PC-9 (cell line): ENCODE measurements around the gene SLC25A25. TPM values are rescaled to one million over a fixed set of nuclear protein-coding genes. Genes with fewer than 3 reads are reported as not detected.

Source experiments
- BruUV-seq: library from RNA; stranded (reverse); fragments of 400-500 nt; replicated peaks from 2 replicates; lab custom pipeline; 2021; lab: Mats Ljungman, UMichigan
- CTCF ChIA-PET: fragments of 300-600 bp; sonication (Branson Sonifier 250); formaldehyde crosslinking; loops from one replicate; lab custom pipeline; 2022; ENCODE audit warnings: antibody characterized with exemption; lab: Charles Lee
- POLR2A ChIA-PET: fragments of 300-600 bp; sonication (Branson Sonifier 250); formaldehyde crosslinking; loops from one replicate; lab custom pipeline; 2022; ENCODE audit warnings: antibody characterized with exemption; ENCODE audit not compliant: unreplicated experiment; lab: Charles Lee
- DNase-seq, 2 experiments: peaks; one replicate each; pipeline versions ENCODE4 v3.0.0 to v3.0.0-alpha.2; 2015 to 2022; ENCODE audit warnings: mixed read lengths in 1 of 2
- H2AFZ ChIP-seq: fragments of 200-600 bp; sonication (generic); 2 replicates; pipeline ENCODE4 v1.8.1; 2017; ENCODE audit warnings: antibody characterized with exemption
- H3F3A ChIP-seq: fragments of 200-600 bp; sonication (generic); 2 replicates; pipeline ENCODE4 v1.8.1; 2017; ENCODE audit warnings: antibody characterized with exemption, mild to moderate bottlenecking, low read depth; ENCODE audit not compliant: insufficient read depth
- H3K27ac ChIP-seq: fragments of 200-600 bp; sonication (generic); 2 replicates; pipeline ENCODE4 v1.6.1; 2016; ENCODE audit warnings: mixed run types
- H3K27me3 ChIP-seq: fragments of 200-600 bp; sonication (generic); 2 replicates; pipeline ENCODE4 v1.6.1; 2016; ENCODE audit warnings: low read depth, mixed run types; ENCODE audit not compliant: insufficient read depth
- H3K36me3 ChIP-seq: fragments of 200-600 bp; sonication (generic); 2 replicates; pipeline ENCODE4 v1.6.1; 2016; ENCODE audit warnings: low read depth, mixed run types
- H3K4me1 ChIP-seq: fragments of 200-600 bp; sonication (generic); replicated peaks from 2 replicates; pipeline ENCODE4 v1.6.1; 2016; ENCODE audit warnings: mixed run types; ENCODE audit not compliant: insufficient read depth
- H3K4me2 ChIP-seq: fragments of 200-600 bp; sonication (generic); 2 replicates; pipeline ENCODE4 v1.6.1; 2017; ENCODE audit warnings: mixed run types
- H3K4me3 ChIP-seq: fragments of 200-600 bp; sonication (generic); 2 replicates; pipeline ENCODE4 v1.6.1; 2016; ENCODE audit warnings: mixed run types
- H3K79me2 ChIP-seq: fragments of 200-600 bp; sonication (generic); 2 replicates; pipeline ENCODE4 v1.6.1; 2017; ENCODE audit warnings: low read depth, mixed run types
- H3K9me2 ChIP-seq: fragments of 200-600 bp; sonication (generic); 2 replicates; pipeline ENCODE4 v1.8.1; 2017; ENCODE audit warnings: mild to moderate bottlenecking; ENCODE audit not compliant: insufficient read depth
- H3K9me3 ChIP-seq: fragments of 200-600 bp; sonication (generic); 2 replicates; pipeline ENCODE4 v1.8.1; 2016; ENCODE audit warnings: low read depth; ENCODE audit not compliant: insufficient read depth
- H4K20me1 ChIP-seq: fragments of 200-600 bp; sonication (generic); 2 replicates; pipeline ENCODE4 v1.8.1; 2017; ENCODE audit not compliant: insufficient read depth
- CTCF ChIP-seq: fragments of 200-600 bp; sonication (generic); conservative IDR thresholded peaks from 2 replicates; pipeline ENCODE4 v1.6.1; 2017; ENCODE audit warnings: mixed run types, antibody characterized with exemption, mild to moderate bottlenecking, moderate library complexity
- EZH2 ChIP-seq: fragments of 200-600 bp; sonication (generic); IDR thresholded peaks from 2 replicates; pipeline ENCODE4 v1.8.0; 2017; ENCODE audit warnings: antibody characterized with exemption, low read depth
- intact Hi-C: fragments of 100-400 bp; cut with micrococcal nuclease; formaldehyde crosslinking; loops from one replicate; pipeline ENCODE4 v1.10.0; 2022; ENCODE audit not compliant: unreplicated experiment
- total RNA-seq: library from RNA; stranded (reverse); gene quantifications from 2 replicates; pipeline ENCODE4 v1.2.3, GENCODE V29; 2021

The SLC25A25 gene
- total RNA-seq, 1 experiment from 2014 or later = 11.7 TPM

DNA sequence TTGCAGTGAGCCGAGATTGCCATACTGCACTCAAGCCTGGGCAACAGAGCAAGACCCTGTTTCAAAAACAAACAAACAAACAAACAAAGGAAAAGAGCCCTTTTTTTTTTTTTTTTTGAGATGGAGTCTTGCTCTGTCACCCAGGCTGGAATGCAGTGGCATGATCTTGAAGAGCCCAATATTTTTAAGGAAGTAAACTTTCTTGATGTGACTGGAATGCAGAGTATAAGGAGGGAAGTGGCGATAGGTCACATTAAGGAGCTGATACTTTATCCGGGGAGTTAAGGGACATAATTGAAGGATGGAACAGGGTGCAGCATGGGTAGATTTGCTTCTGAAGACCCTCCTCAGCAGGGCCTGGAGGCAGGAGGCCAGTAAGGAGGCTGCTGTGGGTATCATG lies 13.9 kb upstream of the SLC25A25 start:
- no TSS peak for BruUV-seq
- intact Hi-C loops = loop anchor here (5.0 kb wide), 2 partner anchors 43 to 63 kb away; no protein-coding TSS in a partner anchor
- H3K27ac ChIP-seq = no peak overlapping the region
- no peak for TF ChIP-seq CTCF
- no peak for TF ChIP-seq EZH2
- DNase-seq = no peak
- H3K9me2 ChIP-seq = no peaks in the 10 kb centered on the region
- ChIA-PET POLR2A (no interaction called here), CTCF (interaction anchor here (0.5 kb wide), 1 partner anchor 36 kb away, joined by 6 read pairs; no protein-coding TSS in a partner anchor)
- H3K27me3 ChIP-seq = no peaks in the 10 kb centered on the region
- H3K36me3 ChIP-seq = no peaks in the 10 kb centered on the region
- H3K4me1 ChIP-seq = peaks cover 32% of the 10 kb centered on the region
- no peak overlapping the region for H3K4me2 ChIP-seq
- no peaks in the 10 kb centered on the region for H3K9me3 ChIP-seq
- no peak overlapping the region for H3K4me3 ChIP-seq
- no peaks in the 10 kb centered on the region for H4K20me1 ChIP-seq
- peaks cover 23% of the 10 kb centered on the region; the same call in 1 of the 2 replicates for H3F3A ChIP-seq
- H3K79me2 ChIP-seq = no peaks in the 10 kb centered on the region
- no peak overlapping the region for H2AFZ ChIP-seq

DNA sequence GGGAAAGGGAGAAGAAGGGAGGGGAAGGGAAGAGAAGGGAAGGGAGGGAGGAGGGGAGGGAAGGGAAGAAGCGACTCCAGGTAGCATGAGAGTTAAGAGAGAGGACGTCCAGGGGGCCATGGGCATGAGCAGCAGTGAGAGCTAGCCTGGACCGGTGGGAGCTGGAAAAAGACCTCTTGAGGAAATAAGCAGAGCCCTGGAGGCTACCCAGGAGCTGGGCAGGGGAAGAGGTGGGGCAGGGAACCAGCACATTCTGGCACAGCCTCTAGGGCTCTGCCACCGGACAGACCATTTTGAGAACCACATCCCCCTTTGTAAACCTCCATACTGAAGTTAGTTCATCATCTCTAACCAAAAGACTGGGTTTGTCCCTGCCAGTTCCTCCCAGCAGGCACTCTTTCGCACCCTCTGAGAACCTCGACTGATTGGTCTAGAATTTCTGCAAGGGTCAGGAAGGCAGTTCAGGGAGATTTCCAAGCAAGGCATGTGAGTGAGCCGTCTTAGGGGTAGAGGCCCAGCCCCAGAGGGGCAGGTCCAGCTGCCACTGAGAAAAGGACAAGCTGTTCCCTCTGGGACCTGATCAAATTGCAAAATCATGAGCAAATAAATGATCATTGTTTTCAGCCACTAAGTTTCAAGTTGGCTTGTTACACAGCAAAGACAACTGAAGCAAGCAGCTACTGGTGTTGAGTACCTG lies 12.5 kb upstream of the SLC25A25 start:
- H3K9me2 ChIP-seq = no peaks in the 10 kb centered on the region
- no peak for DNase-seq
- no peak overlapping the region for H3K4me3 ChIP-seq
- no peak overlapping the region for H2AFZ ChIP-seq
- H4K20me1 ChIP-seq = no peaks in the 10 kb centered on the region
- no peaks in the 10 kb centered on the region for H3K9me3 ChIP-seq
- H3K36me3 ChIP-seq = no peaks in the 10 kb centered on the region
- ChIA-PET CTCF (no interaction called here), POLR2A (no interaction called here)
- H3K27me3 ChIP-seq = no peaks in the 10 kb centered on the region
- intact Hi-C loops = no loop called here
- H3K27ac ChIP-seq = no peak overlapping the region
- peaks cover 29% of the 10 kb centered on the region for H3K4me1 ChIP-seq
- TF ChIP-seq CTCF (no peak), EZH2 (no peak)
- no peak overlapping the region for H3K4me2 ChIP-seq
- H3F3A ChIP-seq = peaks cover 21% of the 10 kb centered on the region; the same call in 1 of the 2 replicates
- H3K79me2 ChIP-seq = no peaks in the 10 kb centered on the region
- BruUV-seq = no TSS peak

DNA sequence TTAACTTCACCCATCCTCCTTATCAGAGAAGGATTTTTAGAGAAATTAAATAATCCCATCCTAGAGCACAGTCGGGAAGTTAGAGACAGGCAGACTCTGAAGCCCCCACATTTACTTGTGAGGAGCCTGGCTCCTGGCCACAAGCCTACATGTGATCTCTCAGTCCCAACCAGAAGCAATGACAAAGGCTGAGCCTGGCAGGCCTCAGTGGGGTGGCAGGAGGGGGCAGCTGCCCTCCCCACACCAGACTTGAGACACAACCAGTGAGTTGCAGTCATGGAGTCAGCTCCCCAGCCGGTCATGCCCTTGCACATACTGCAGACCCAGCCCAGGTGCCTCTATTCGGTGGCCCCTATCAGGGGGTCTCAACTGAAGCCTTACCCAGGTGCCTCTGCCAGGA lies 11.9 kb upstream of the SLC25A25 start:
- Histone ChIP-seq H3F3A (peaks cover 18% of the 10 kb centered on the region; the same call in 1 of the 2 replicates), H3K4me2 (no peak overlapping the region), H2AFZ (no peak overlapping the region), H3K9me3 (no peaks in the 10 kb centered on the region), H3K79me2 (no peaks in the 10 kb centered on the region), H3K9me2 (no peaks in the 10 kb centered on the region), H3K4me3 (no peak overlapping the region), H3K4me1 (peaks cover 23% of the 10 kb centered on the region), H3K27me3 (no peaks in the 10 kb centered on the region), H3K36me3 (no peaks in the 10 kb centered on the region), H3K27ac (no peak overlapping the region), H4K20me1 (no peaks in the 10 kb centered on the region)
- CTCF ChIA-PET = no interaction called here
- TF ChIP-seq CTCF (no peak), EZH2 (no peak)
- POLR2A ChIA-PET = no interaction called here
- intact Hi-C loops = no loop called here
- no peak for DNase-seq
- BruUV-seq = no TSS peak
